A549 (cell line): ENCODE data around the gene NTM. TPM values are rescaled to one million over a fixed set of nuclear protein-coding genes. Genes with fewer than 3 reads are reported as not detected.

Source experiments
- ATAC-seq, 2 experiments: fragments of 200-7000 bp in 1 of 2; fragments of >200 bp in 1 of 2; cut with Nextera tagmentation in 1 of 2; cut with Tn5 transposase in 1 of 2; 3 replicates each; pipeline versions ENCODE4 v1.8.0 to v1.9.1; 2018 to 2020; ENCODE audit warnings: mild to moderate bottlenecking in 1 of 2, moderate library complexity in 1 of 2
- CTCF ChIA-PET: fragments of 300-600 bp; sonication (Branson Sonifier 250); formaldehyde crosslinking; extraction: SDS; loops from one replicate; lab custom pipeline; 2021; ENCODE audit warnings: antibody characterized with exemption, inconsistent platforms; lab: Yijun Ruan, JAX
- POLR2A ChIA-PET: fragments of 350-600 bp; formaldehyde crosslinking; extraction: SDS; loops from one replicate; lab custom pipeline; 2021; ENCODE audit warnings: antibody characterized with exemption, inconsistent platforms; lab: Yijun Ruan, JAX
- DNase-seq, 2 experiments: peaks; one replicate each; pipeline versions ENCODE4 v3.0.0 to v3.0.0-alpha.2; 2011 to 2016; ENCODE audit warnings: low read depth in 1 of 2, low spot score in 1 of 2
- FAIRE-seq: peaks from 2 replicates; lab custom pipeline; 2011; peaks lifted over from hg19 to GRCh38; lab: Jason Lieb, UNC
- H3K27ac ChIP-seq, 2 experiments: fragments of >200 bp; sonication (Bioruptor Twin); formaldehyde crosslinking; 3 replicates each; pipeline ENCODE4 v1.5.1; 2016 to 2017
- H3K4me1 ChIP-seq: fragments of >200 bp; sonication (Bioruptor Twin); formaldehyde crosslinking; 3 replicates; pipeline ENCODE4 v1.6.1; 2016
- H3K4me2 ChIP-seq: fragments of >200 bp; sonication (Bioruptor Twin); formaldehyde crosslinking; 3 replicates; pipeline ENCODE4 v1.6.1; 2016
- H3K4me3 ChIP-seq: fragments of >200 bp; sonication (Bioruptor Twin); formaldehyde crosslinking; 3 replicates; pipeline ENCODE4 v1.5.1; 2016
- H3K9me3 ChIP-seq: fragments of >200 bp; sonication (Bioruptor Twin); formaldehyde crosslinking; 3 replicates; pipeline ENCODE4 v1.6.1; 2016
- BHLHE40 ChIP-seq: IDR thresholded peaks from 2 replicates; pipeline ENCODE4 v1.6.1; 2012; ENCODE audit warnings: low read depth, low read length, inconsistent platforms
- CBX2 ChIP-seq: fragments of 200-600 bp; sonication (generic); IDR thresholded peaks from 2 replicates; pipeline ENCODE4 v1.6.1; 2016; ENCODE audit warnings: low read depth, mild to moderate bottlenecking, borderline replicate concordance
- CBX8 ChIP-seq: fragments of 200-600 bp; sonication (generic); IDR thresholded peaks from 2 replicates; pipeline ENCODE4 v1.6.1; 2016
- CHD4 ChIP-seq: fragments of 200-600 bp; sonication (generic); IDR thresholded peaks from 2 replicates; pipeline ENCODE4 v1.6.1; 2016; ENCODE audit warnings: antibody characterized with exemption, mild to moderate bottlenecking, borderline replicate concordance
- EHF ChIP-seq: fragments of 250-450 bp; sonication (Bioruptor Pico); IDR thresholded peaks from 2 replicates; pipeline ENCODE4 v1.5.0; 2020; ENCODE audit warnings: mild to moderate bottlenecking
- EHMT2 ChIP-seq: fragments of 200-600 bp; sonication (generic); IDR thresholded peaks from 2 replicates; pipeline ENCODE4 v1.6.1; 2016; ENCODE audit warnings: antibody characterized with exemption, low read depth, mild to moderate bottlenecking, moderate library complexity
- FOXS1 ChIP-seq: fragments of 250-450 bp; sonication (Bioruptor Pico); IDR thresholded peaks from 2 replicates; pipeline ENCODE4 v1.5.0; 2020; ENCODE audit warnings: mild to moderate bottlenecking, moderate library complexity
- GATA3 ChIP-seq: IDR thresholded peaks from 2 replicates; pipeline ENCODE4 v1.6.1; 2012; ENCODE audit warnings: borderline replicate concordance
- HDAC2 ChIP-seq: fragments of 200-600 bp; sonication (generic); IDR thresholded peaks from 2 replicates; pipeline ENCODE4 v1.6.1; 2016
- HEYL ChIP-seq: fragments of 250-450 bp; sonication (Bioruptor Pico); IDR thresholded peaks from 2 replicates; pipeline ENCODE4 v1.8.0; 2021; ENCODE audit warnings: mild to moderate bottlenecking, moderate library complexity
- HOXA7 ChIP-seq: fragments of 250-450 bp; sonication (Bioruptor Pico); IDR thresholded peaks from 2 replicates; pipeline ENCODE4 v1.5.0; 2020; ENCODE audit warnings: mild to moderate bottlenecking, moderate library complexity
- HOXB5 ChIP-seq: fragments of 250-450 bp; sonication (Bioruptor Pico); IDR thresholded peaks from 2 replicates; pipeline ENCODE4 v1.5.0; 2020; ENCODE audit warnings: mild to moderate bottlenecking, moderate library complexity
- JUN ChIP-seq, 2 experiments: fragments of >200 bp; sonication (Bioruptor Twin); formaldehyde crosslinking; IDR thresholded peaks; 2 replicates in 1 of 2; 3 replicates in 1 of 2; pipeline ENCODE4 v1.6.1; 2016 to 2017
- JUNB ChIP-seq: fragments of >200 bp; sonication (Bioruptor Twin); formaldehyde crosslinking; IDR thresholded peaks from 2 replicates; pipeline ENCODE4 v1.6.1; 2016
- KDM5A ChIP-seq: fragments of 200-600 bp; sonication (generic); IDR thresholded peaks from 2 replicates; pipeline ENCODE4 v1.6.1; 2016; ENCODE audit warnings: antibody characterized with exemption, mild to moderate bottlenecking
- MAZ ChIP-seq: fragments of 150-350 bp; IDR thresholded peaks from 2 replicates; pipeline ENCODE4 v1.6.1; 2014; ENCODE audit warnings: antibody characterized with exemption, low read depth, low read length, borderline replicate concordance
- NFE2L2 ChIP-seq: fragments of 150-350 bp; conservative IDR thresholded peaks from 2 replicates; pipeline ENCODE4 v1.6.1; 2014; ENCODE audit warnings: low read length
- PHF8 ChIP-seq: fragments of 200-600 bp; sonication (generic); IDR thresholded peaks from 2 replicates; pipeline ENCODE4 v1.6.1; 2016; ENCODE audit warnings: low read depth, mild to moderate bottlenecking, antibody characterized with exemption, moderate library complexity, borderline replicate concordance
- POLR2AphosphoS2 ChIP-seq: conservative IDR thresholded peaks from 2 replicates; pipeline ENCODE4 v1.6.1; 2012; ENCODE audit warnings: low read length, improper control_type of control experiment, inconsistent platforms
- RNF2 ChIP-seq: fragments of 200-600 bp; sonication (generic); IDR thresholded peaks from 2 replicates; pipeline ENCODE4 v1.6.1; 2016; ENCODE audit warnings: low read depth, mild to moderate bottlenecking, antibody characterized with exemption, moderate library complexity, borderline replicate concordance
- SREBF2 ChIP-seq: fragments of 450-650 bp; IDR thresholded peaks from 2 replicates; pipeline ENCODE4 v1.6.1; 2014; ENCODE audit warnings: mild to moderate bottlenecking, moderate library complexity
- TFCP2L1 ChIP-seq: fragments of 250-450 bp; sonication (Bioruptor Pico); IDR thresholded peaks from 2 replicates; pipeline ENCODE4 v1.5.0; 2021; ENCODE audit warnings: mild to moderate bottlenecking
- ZC3H11A ChIP-seq: fragments of 450-650 bp; IDR thresholded peaks from 2 replicates; pipeline ENCODE4 v1.6.1; 2014; ENCODE audit warnings: antibody characterized with exemption, mild to moderate bottlenecking
- ZFP36 ChIP-seq: fragments of 450-650 bp; IDR thresholded peaks from 2 replicates; pipeline ENCODE4 v1.6.1; 2014; ENCODE audit warnings: borderline replicate concordance; ENCODE audit not compliant: partially characterized antibody
- ZSCAN20 ChIP-seq: fragments of 250-450 bp; sonication (Bioruptor Pico); IDR thresholded peaks from 2 replicates; pipeline ENCODE4 v1.8.0; 2022; ENCODE audit warnings: mild to moderate bottlenecking, moderate library complexity
- WGBS: methylation state at CpG from one replicate; pipeline ENCODE4 v1.1.6; 2017; ENCODE audit errors: missing lambda C conversion rate; 5-methylcytosine and 5-hydroxymethylcytosine counted together
- polyA plus RNA-seq, 4 experiments: library from polyadenylated mRNA; depleted of rRNA in 3 of 4; stranded (reverse); fragments of >200 nt; fragmentation: RNase III in 1 of 4; extraction: RNeasy Plus Mini Kit Qiagen cat#74134 plus additional on column Dnase treatment in 1 of 4; gene quantifications; 2 replicates in 3 of 4; 3 replicates in 1 of 4; pipeline ENCODE4 v1.2.3, GENCODE V29; 2011 to 2017
- TF ChIP-seq, protein P1 (sequence below): fragments of 150-350 bp; IDR thresholded peaks from 2 replicates; pipeline ENCODE4 v1.6.1; 2014; ENCODE audit warnings: low read depth, mild to moderate bottlenecking, low read length
- TF ChIP-seq, protein P2 (sequence below): IDR thresholded peaks from 2 replicates; pipeline ENCODE4 v1.6.1; 2012
- TF ChIP-seq, protein P3 (sequence below): IDR thresholded peaks from 2 replicates; pipeline ENCODE4 v1.6.1; 2012; ENCODE audit warnings: low read depth, borderline replicate concordance
- TF ChIP-seq, protein P4 (sequence below): fragments of 250-450 bp; sonication (Bioruptor Pico); IDR thresholded peaks from 2 replicates; pipeline ENCODE4 v1.5.0; 2021; ENCODE audit warnings: mild to moderate bottlenecking, moderate library complexity, borderline replicate concordance

The NTM gene
- polyA plus RNA-seq, 2 of the 4 experiments (the other 2 are of a cell fraction) = not detected

DNA sequence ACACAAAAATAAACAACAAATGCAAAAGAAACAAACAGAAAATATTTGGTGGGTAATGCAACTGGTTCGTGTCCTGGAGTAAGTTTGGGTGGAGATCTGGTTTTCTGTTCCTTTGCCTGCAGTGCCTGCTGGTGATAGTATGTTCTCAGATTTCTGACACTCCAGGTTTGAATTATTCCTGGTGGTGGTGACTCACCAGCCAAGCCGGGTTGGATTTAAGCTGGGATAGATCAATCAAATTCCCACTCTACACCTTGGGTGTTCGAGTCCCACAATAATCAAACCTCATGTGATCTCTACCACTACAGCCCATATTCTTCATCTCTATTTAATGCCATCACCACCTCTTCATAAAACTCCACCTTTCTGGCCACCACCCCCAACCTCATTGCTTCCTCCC, 421.8 kb downstream of the NTM start (continued):
- TF ChIP-seq POLR2AphosphoS2 = no peak

DNA sequence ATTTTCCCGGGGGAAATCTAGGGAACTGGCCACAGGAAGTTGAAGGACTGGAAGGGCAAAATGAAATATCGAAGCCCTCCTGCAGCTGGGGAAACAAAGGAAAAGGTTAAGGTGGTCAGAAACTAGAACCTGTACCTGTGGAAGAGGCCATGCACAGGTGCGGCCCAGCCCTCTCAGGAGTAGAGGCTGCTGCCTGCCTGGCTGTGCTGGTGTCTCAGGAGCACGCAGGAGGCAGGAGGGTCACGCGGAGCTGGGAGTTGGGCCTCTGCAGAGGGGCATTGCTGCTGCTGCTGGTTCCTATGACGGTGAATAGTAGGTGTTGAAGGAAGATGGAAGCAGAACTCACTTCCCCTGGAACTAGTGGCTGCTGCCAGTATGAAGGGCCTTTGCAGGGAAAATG, 425.7 kb downstream of the NTM start:
- Histone ChIP-seq H3K27ac (no peak overlapping the region), H3K4me3 (no peak overlapping the region), H3K4me1 (no peaks in the 10 kb centered on the region), H3K4me2 (no peak overlapping the region), H3K9me3 (no peaks in the 10 kb centered on the region)
- TF ChIP-seq, protein P1, sequence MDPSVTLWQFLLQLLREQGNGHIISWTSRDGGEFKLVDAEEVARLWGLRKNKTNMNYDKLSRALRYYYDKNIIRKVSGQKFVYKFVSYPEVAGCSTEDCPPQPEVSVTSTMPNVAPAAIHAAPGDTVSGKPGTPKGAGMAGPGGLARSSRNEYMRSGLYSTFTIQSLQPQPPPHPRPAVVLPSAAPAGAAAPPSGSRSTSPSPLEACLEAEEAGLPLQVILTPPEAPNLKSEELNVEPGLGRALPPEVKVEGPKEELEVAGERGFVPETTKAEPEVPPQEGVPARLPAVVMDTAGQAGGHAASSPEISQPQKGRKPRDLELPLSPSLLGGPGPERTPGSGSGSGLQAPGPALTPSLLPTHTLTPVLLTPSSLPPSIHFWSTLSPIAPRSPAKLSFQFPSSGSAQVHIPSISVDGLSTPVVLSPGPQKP = no peak
- TF ChIP-seq PHF8 (no peak), HOXB5 (CRISPR knock-in tag) (no peak), HEYL (CRISPR knock-in tag) (no peak), GATA3 (no peak), EHF (CRISPR knock-in tag) (no peak), BHLHE40 (no peak), SREBF2 (no peak), JUN (IDR thresholded peaks at IDR 0.05) (no peak), TFCP2L1 (CRISPR knock-in tag) (no peak), CBX8 (no peak)
- TF ChIP-seq, protein P2, sequence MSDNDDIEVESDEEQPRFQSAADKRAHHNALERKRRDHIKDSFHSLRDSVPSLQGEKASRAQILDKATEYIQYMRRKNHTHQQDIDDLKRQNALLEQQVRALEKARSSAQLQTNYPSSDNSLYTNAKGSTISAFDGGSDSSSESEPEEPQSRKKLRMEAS = no peak
- TF ChIP-seq, protein P3, sequence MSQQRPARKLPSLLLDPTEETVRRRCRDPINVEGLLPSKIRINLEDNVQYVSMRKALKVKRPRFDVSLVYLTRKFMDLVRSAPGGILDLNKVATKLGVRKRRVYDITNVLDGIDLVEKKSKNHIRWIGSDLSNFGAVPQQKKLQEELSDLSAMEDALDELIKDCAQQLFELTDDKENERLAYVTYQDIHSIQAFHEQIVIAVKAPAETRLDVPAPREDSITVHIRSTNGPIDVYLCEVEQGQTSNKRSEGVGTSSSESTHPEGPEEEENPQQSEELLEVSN = no peak
- ATAC-seq (no peak), DNase-seq (no peak), FAIRE-seq (no peak)
- ChIA-PET POLR2A (no interaction called here), CTCF (no interaction called here)
- WGBS = 7% methylated on average over 5 of the region's 7 CpGs

DNA sequence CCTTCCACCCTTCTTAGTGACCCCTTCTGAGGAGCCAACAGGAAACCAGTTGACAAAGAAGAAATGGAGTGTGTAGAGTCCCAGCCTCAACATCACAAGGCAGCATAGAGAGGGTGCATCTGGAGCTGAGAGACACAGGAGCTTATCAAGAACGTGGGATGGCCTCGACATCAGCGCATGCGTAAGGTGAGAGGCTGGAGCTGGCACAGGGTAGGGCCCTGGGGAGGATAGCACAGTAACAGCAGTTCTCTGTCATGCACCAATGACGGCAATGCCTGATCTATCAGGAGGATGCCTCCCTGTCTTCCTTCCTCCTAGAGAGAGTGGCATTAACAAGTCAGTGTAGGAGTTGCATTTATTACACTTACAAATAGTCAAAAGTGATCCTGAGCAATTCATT, 426.1 kb downstream of the NTM start:
- CTCF ChIA-PET = no interaction called here

More for the DNA sequence above, 426.1 kb downstream of the NTM start:
- WGBS = 59% methylated on average over 5 of the region's 5 CpGs
- no peak for DNase-seq
- no peaks in the 10 kb centered on the region for H3K9me3 ChIP-seq
- no peak overlapping the region for H3K4me3 ChIP-seq
- no peak for ATAC-seq
- H3K4me1 ChIP-seq = no peaks in the 10 kb centered on the region
- H3K4me2 ChIP-seq = no peak overlapping the region
- no peak for FAIRE-seq
- no peak overlapping the region for H3K27ac ChIP-seq
- POLR2A ChIA-PET = no interaction called here
- TF ChIP-seq HOXA7 (CRISPR knock-in tag) (no peak), CBX2 (no peak), GATA3 (no peak), ZSCAN20 (CRISPR knock-in tag) (no peak), TFCP2L1 (CRISPR knock-in tag) (no peak), EHMT2 (no peak), RNF2 (no peak), HDAC2 (no peak), JUNB (no peak), FOXS1 (no peak), KDM5A (no peak), NFE2L2 (no peak), MAZ (no peak), CHD4 (no peak), ZFP36 (no peak), ZC3H11A (no peak)
- TF ChIP-seq, protein P4, sequence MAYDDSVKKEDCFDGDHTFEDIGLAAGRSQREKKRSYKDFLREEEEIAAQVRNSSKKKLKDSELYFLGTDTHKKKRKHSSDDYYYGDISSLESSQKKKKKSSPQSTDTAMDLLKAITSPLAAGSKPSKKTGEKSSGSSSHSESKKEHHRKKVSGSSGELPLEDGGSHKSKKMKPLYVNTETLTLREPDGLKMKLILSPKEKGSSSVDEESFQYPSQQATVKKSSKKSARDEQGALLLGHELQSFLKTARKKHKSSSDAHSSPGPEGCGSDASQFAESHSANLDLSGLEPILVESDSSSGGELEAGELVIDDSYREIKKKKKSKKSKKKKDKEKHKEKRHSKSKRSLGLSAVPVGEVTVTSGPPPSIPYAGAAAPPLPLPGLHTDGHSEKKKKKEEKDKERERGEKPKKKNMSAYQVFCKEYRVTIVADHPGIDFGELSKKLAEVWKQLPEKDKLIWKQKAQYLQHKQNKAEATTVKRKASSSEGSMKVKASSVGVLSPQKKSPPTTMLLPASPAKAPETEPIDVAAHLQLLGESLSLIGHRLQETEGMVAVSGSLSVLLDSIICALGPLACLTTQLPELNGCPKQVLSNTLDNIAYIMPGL (CRISPR knock-in tag) = no peak
